Ovary (tissue), 9 donors: ENCODE measurements around the gene FAM8A1. TPM values are rescaled to one million over a fixed set of nuclear protein-coding genes. Genes with fewer than 3 reads are reported as not detected.

Source experiments
- DNase-seq, 5 donors: peaks; one replicate each; pipeline ENCODE4 v3.0.0-alpha.2; 2019 to 2020
- H3K27ac ChIP-seq, 2 donors: fragments of 200-600 bp; one replicate each; pipeline versions ENCODE4 v1.5.1 to v1.8.0; 2019 to 2022
- H3K27me3 ChIP-seq: fragments of 200-600 bp; one replicate; pipeline ENCODE4 v1.8.0; 2022
- H3K36me3 ChIP-seq: fragments of 200-600 bp; sonication (generic); one replicate; pipeline ENCODE4 v1.5.1; 2019
- H3K4me1 ChIP-seq: one replicate; pipeline ENCODE4 v1.8.1; 2013; ENCODE audit warnings: mild to moderate bottlenecking, moderate library complexity; ENCODE audit not compliant: insufficient read depth
- H3K4me3 ChIP-seq: fragments of 200-600 bp; sonication (generic); one replicate; pipeline ENCODE4 v1.5.1; 2017
- H3K9me3 ChIP-seq, 2 donors: fragments of 200-600 bp in 1 of 2; sonication (generic) in 1 of 2; one replicate each; pipeline versions ENCODE4 v1.5.1 to v1.8.1; 2013 to 2019; ENCODE audit warnings: mild to moderate bottlenecking in 1 of 2, moderate library complexity in 1 of 2
- EP300 ChIP-seq: sonication (generic); formaldehyde crosslinking; IDR thresholded peaks from one replicate; pipeline ENCODE4 v1.6.1; 2017; ENCODE audit warnings: antibody characterized with exemption
- POLR2A ChIP-seq: fragments of 450-650 bp; IDR thresholded peaks from one replicate; pipeline ENCODE4 v1.6.1; 2017; ENCODE audit warnings: antibody characterized with exemption, mild to moderate bottlenecking, moderate library complexity
- WGBS, 3 donors: extraction: QIAGEN DNeasy Blood & Tissue Kit in 1 of 3; methylation state at CpG; one replicate each; pipeline versions ENCODE4 v1.1.5 to v1.1.7; 2013 to 2017; 5-methylcytosine and 5-hydroxymethylcytosine counted together
- intact Hi-C, 4 donors: fragments of 100-400 bp; cut with DNase I; formaldehyde crosslinking; loops; one replicate each; pipeline versions ENCODE4 v1.11.0 to v1.15.1; 2022 to 2023
- polyA plus RNA-seq, 2 donors: library from polyadenylated mRNA; stranded (reverse); fragments of 200-250 nt in 1 of 2; fragments of 350-450 nt in 1 of 2; fragmentation: Illumina TruSeq in 1 of 2; extraction: RNeasy Lipid Tissue Mini Kit (QIAGEN cat#74804) in 1 of 2; gene quantifications; one replicate each; pipeline ENCODE4 v1.2.3, GENCODE V29; 2013 to 2014
- small RNA-seq: library from RNA; depleted of rRNA; stranded (forward); fragments of <200 nt; gene quantifications from one replicate; pipeline ENCODE3, GENCODE V24; 2016
- total RNA-seq, 7 donors: library from RNA; depleted of rRNA in 2 of 7; stranded (reverse); fragments of >200 nt in 2 of 7; fragmentation: NEBNext Ultra II Directional in 3 of 7; extraction: Animal tissue kit (Norgen Biotek cat#: 25700) in 3 of 7; gene quantifications; one replicate each; pipeline versions ENCODE4 v1.1.0 to v1.2.4, GENCODE V29; 2016 to 2023
- TF ChIP-seq, protein P1 (sequence below), 3 donors: fragments of 450-650 bp in 2 of 3; fragments of 200-600 bp in 1 of 3; IDR thresholded peaks; one replicate each; pipeline versions ENCODE4 v1.5.1 to v1.8.0; 2016 to 2022; ENCODE audit warnings: antibody characterized with exemption in 3 of 3, mild to moderate bottlenecking in 1 of 3
- donor health status: DM: no; HTN: no; CAD: no; lungs with moderate emphysema.
- donor health status: DM: no; HTN: no; CAD: no.
- donor health status: Bipolar disorder and iron deficiency.
- donor health status: DM: yes; HTN: yes; CAD: no.
- donor health status: DM: no; HTN: no; CAD: no.
- donor health status: DM: yes; HTN: yes; CAD: no.

The FAM8A1 gene
- total and polyA plus RNA-seq, 9 donors = 25.4 to 39.7 (median 31.0) TPM

DNA sequence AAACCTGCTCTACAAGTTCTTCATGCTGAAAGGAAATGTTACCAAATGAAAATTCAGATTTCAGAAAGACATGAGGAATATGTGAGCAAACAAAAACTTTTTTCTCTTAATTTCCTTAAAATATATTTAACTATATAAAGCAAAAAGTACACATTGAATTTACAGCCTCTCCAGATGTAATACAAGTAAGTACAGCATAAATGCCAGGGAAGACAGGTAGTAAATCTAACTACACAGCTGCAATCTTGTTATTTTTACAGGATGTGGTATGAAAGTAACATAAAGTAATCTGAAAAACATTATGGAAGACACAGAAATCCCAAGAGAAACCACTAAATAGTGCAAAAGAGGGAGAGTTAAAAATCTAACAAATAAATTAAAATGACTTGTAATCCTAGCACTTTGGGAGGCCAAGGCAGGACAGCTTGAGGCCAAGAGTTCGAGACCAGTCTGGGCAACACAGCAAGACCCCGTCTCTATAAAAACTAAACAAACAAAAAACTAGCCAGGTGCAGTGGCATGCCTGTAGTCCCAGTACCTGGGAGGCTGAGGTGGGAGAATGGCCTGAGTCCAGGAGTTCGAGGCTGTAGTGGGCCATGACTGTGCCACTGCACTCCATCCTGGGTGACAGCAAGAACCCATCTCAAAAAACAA lies 50.7 kb downstream of the FAM8A1 start:
- Histone ChIP-seq H3K36me3 (no peaks in the 10 kb centered on the region), H3K4me1 (no peaks in the 10 kb centered on the region), H3K27ac (no peak overlapping the region), H3K4me3 (no peak overlapping the region), H3K9me3 (no peaks in the 10 kb centered on the region), H3K27me3 (no peaks in the 10 kb centered on the region)
- intact Hi-C loops = no loop called here
- DNase-seq = no peak
- 90 to 94% (median 93%) methylated on average over 3 of the region's 3 CpGs for WGBS, 3 donors
- TF ChIP-seq POLR2A = no peak
- no peak for TF ChIP-seq EP300
- TF ChIP-seq, protein P1, sequence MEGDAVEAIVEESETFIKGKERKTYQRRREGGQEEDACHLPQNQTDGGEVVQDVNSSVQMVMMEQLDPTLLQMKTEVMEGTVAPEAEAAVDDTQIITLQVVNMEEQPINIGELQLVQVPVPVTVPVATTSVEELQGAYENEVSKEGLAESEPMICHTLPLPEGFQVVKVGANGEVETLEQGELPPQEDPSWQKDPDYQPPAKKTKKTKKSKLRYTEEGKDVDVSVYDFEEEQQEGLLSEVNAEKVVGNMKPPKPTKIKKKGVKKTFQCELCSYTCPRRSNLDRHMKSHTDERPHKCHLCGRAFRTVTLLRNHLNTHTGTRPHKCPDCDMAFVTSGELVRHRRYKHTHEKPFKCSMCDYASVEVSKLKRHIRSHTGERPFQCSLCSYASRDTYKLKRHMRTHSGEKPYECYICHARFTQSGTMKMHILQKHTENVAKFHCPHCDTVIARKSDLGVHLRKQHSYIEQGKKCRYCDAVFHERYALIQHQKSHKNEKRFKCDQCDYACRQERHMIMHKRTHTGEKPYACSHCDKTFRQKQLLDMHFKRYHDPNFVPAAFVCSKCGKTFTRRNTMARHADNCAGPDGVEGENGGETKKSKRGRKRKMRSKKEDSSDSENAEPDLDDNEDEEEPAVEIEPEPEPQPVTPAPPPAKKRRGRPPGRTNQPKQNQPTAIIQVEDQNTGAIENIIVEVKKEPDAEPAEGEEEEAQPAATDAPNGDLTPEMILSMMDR (IDR thresholded peaks at IDR 0.05) = no peak

DNA sequence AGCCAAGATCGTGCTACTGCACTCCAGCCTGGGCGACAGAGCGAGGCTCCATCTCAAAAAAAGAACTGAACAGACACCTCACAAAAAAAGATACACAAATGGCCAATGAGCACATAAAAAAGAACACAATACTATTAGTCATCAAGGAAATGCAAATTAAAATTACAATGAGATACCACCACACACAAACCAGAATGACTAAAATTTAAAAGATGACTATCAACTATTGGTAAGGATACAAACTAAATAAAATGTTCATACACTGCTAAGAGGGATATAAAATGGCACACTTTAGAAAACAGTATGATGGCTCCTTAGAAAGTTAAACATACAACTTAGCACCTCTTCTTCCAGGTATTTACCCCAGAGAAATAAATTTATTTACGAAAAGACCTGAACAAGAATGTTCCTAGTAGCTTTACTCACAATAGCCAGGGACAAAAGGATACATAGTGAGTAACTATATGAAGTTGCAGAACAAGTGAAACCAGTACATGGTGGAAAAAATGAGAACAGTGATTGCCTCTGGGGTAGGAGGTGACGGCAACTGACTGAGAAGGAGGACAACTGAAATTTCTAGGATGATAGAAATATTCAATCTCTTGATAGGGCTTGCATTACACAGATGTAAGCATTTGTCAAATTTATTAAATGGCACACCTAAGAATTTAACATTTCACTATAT lies 53.2 kb downstream of the FAM8A1 start:
- Histone ChIP-seq H3K36me3 (no peaks in the 10 kb centered on the region), H3K27me3 (no peaks in the 10 kb centered on the region), H3K27ac (no peak overlapping the region), H3K9me3 (no peaks in the 10 kb centered on the region), H3K4me3 (no peak overlapping the region), H3K4me1 (no peaks in the 10 kb centered on the region)
- intact Hi-C loops = no loop called here
- DNase-seq = no peak
- WGBS, 3 donors = 77 to 80% (median 78%) methylated on average over 5 of the region's 5 CpGs
- no peak for TF ChIP-seq EP300
- TF ChIP-seq POLR2A = no peak
- TF ChIP-seq, protein P1 (IDR thresholded peaks at IDR 0.05) = no peak

DNA sequence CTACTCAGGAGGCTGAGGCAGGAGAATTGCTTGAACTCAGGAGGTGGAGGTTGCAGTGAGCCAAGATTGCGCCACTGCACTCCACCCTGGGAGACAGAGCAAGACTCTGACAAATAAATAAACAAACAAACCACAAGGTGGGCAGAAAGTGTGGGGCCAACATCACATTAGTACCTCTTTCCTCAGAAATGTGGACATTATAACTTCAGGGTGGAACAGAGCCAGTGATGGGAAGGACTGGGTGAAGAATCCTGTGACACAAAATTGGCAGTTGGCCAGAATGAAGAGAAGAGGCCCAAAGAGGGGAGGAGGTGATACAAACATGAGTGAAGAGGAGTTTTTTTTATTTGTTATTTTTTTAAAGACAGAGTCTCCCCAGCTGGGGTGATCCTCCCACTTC lies 56.0 kb downstream of the FAM8A1 start:
- no peaks in the 10 kb centered on the region for H3K36me3 ChIP-seq
- TF ChIP-seq, protein P1 (IDR thresholded peaks at IDR 0.05) = no peak
- TF ChIP-seq POLR2A (no peak), EP300 (no peak)
- intact Hi-C loops = no loop called here

DNA sequence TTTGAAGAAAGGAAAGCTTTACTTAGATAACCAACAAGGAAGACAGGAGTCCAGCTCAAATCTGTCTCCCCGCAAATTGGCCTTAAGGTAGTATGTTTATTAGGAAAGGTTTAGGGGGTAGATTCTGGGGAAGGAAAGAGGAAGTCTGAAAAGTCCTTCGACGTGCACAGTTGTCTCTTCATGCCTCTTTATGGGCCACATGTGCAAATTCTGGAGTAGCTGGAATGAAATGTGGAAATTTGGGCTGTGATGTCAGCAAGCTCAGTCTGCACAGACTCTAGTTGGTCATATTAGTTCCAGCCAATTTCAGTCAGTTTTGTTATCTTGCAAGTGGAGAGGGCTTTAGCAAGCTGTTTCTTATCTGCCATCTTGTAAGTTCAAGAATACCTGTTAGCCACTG lies 56.5 kb downstream of the FAM8A1 start:
- Histone ChIP-seq H3K4me1 (no peaks in the 10 kb centered on the region), H3K27ac (no peak overlapping the region), H3K27me3 (no peaks in the 10 kb centered on the region), H3K9me3 (no peaks in the 10 kb centered on the region), H3K4me3 (no peak overlapping the region), H3K36me3 (no peaks in the 10 kb centered on the region)
- intact Hi-C loops = no loop called here
- WGBS, 3 donors = 60 to 64% (median 63%) methylated on average over 3 of the region's 3 CpGs
- no peak for TF ChIP-seq POLR2A
- TF ChIP-seq EP300 = no peak
- TF ChIP-seq, protein P1 (IDR thresholded peaks at IDR 0.05) = no peak
- DNase-seq = no peak

More for the DNA sequence above, 56.0 kb downstream of the FAM8A1 start:
- Histone ChIP-seq H3K9me3 (no peaks in the 10 kb centered on the region), H3K4me3 (no peak overlapping the region), H3K27me3 (no peaks in the 10 kb centered on the region), H3K27ac (no peak overlapping the region), H3K4me1 (no peaks in the 10 kb centered on the region)
- WGBS, 3 donors = 95 to 100% (median 100%) methylated on average over 1 of the region's 1 CpG
- DNase-seq = no peak

Small RNA genes lying within 50 kb of the gene (small RNA-seq; reads per million reads assigned to genes)
- not detected for gene RNU6-190P
- not detected for gene SUMO2P13

Other genes with a start within 250 kb of the FAM8A1 start
- 10 to 100 TPM in 1 of 7 donors, 1 to 10 TPM in 6; 2.0 to 16.6 (median 4.5) TPM for gene CAP2, start 206.7 kb upstream of the FAM8A1 start, total RNA-seq
- 10 to 100 TPM in 1 of 2 donors, 1 to 10 TPM in 1; 5.0 to 21.7 TPM for gene CAP2, start 206.7 kb upstream of the FAM8A1 start, polyA plus RNA-seq
- gene NUP153, start 106.6 kb downstream of the FAM8A1 start, total RNA-seq = 10 to 100 TPM; 25.2 to 43.4 (median 34.6) TPM
- gene NUP153, start 106.6 kb downstream of the FAM8A1 start, polyA plus RNA-seq = 10 to 100 TPM; 14.2 to 29.9 TPM